Loucy (cell line): Measurements from ENCODE around the gene RIPK4.

Experiments used
- CTCF ChIP-seq: fragments of 200-600 bp; sonication (generic); conservative IDR thresholded peaks from 2 replicates; pipeline ENCODE4 v1.5.1; 2014; ENCODE audit warnings: mild to moderate bottlenecking, antibody characterized with exemption, low read length
- EZH2phosphoT487 ChIP-seq: fragments of 200-600 bp; IDR thresholded peaks from 2 replicates; pipeline ENCODE4 v1.6.1; 2018; ENCODE audit warnings: antibody characterized with exemption, mild to moderate bottlenecking, moderate library complexity, borderline replicate concordance

- TF ChIP-seq CTCF (no peak), EZH2phosphoT487 (no peak)
Observed at GRCh38 chr21:41766883-41767605, at the start of gene RIPK4.
